NT2/D1 (cell line): ENCODE measurements around the gene SCAMP2.

Experiments
- DNase-seq: peaks from one replicate; pipeline ENCODE4 v3.0.0-alpha.2; 2011; ENCODE audit warnings: low read depth, low spot score
- H3K27me3 ChIP-seq: 2 replicates; pipeline ENCODE4 v1.6.0; 2011; ENCODE audit warnings: mild to moderate bottlenecking; ENCODE audit not compliant: insufficient read length, insufficient read depth
- H3K36me3 ChIP-seq: 2 replicates; pipeline ENCODE4 v1.6.1; 2011; ENCODE audit warnings: mild to moderate bottlenecking, low read length, mixed read lengths; ENCODE audit not compliant: insufficient read depth, insufficient read length
- H3K4me1 ChIP-seq: 2 replicates; pipeline ENCODE4 v1.5.1; 2011; ENCODE audit not compliant: insufficient read depth, insufficient read length
- H3K4me3 ChIP-seq: 2 replicates; pipeline ENCODE4 v1.5.1; 2011; ENCODE audit warnings: low read depth; ENCODE audit not compliant: insufficient read length
- H3K9ac ChIP-seq: 2 replicates; pipeline ENCODE4 v1.6.0; 2011; ENCODE audit warnings: low read depth; ENCODE audit not compliant: insufficient read length
- H3K9me3 ChIP-seq: 2 replicates; pipeline ENCODE4 v1.5.1; 2011; ENCODE audit warnings: mild to moderate bottlenecking, low read length; ENCODE audit not compliant: insufficient read depth
- SUZ12 ChIP-seq: IDR thresholded peaks from 2 replicates; pipeline ENCODE4 v1.6.1; 2011; ENCODE audit not compliant: insufficient read length, insufficient read depth; ENCODE audit errors: extremely low read depth
- YY1 ChIP-seq: IDR thresholded peaks from 2 replicates; pipeline ENCODE4 v1.6.1; 2011; ENCODE audit not compliant: insufficient read length, insufficient read depth
- ZNF274 ChIP-seq: IDR thresholded peaks from 2 replicates; pipeline ENCODE4 v1.6.1; 2011; ENCODE audit warnings: mild to moderate bottlenecking, low read depth, low read length

Gene SCAMP2

GRCh38 chr15:74906450-74907162, 33.4 kb upstream of the SCAMP2 start, which contains the start of gene FAM219B:
FAM219B (minus strand) TSS chr15:74906851; CDS start chr15:74906800, 51 bp downstream.
- Histone ChIP-seq H3K9me3 (no peaks in the 10 kb centered on the region), H3K9ac (peak within 1 kb of the TSS; percentile 96), H3K4me3 (peak within 1 kb of the TSS; percentile 86), H3K27me3 (no peaks in the 10 kb centered on the region), H3K36me3 (peaks cover 41% of the 10 kb centered on the region), H3K4me1 (peaks cover 3% of the 10 kb centered on the region)
- DNase-seq: peak; percentile 87
- no peak for TF ChIP-seq SUZ12
- peak; percentile 79 for TF ChIP-seq YY1

GRCh38 chr15:74906067-74906449, 32.9 kb upstream of the SCAMP2 start:
- TF ChIP-seq ZNF274: no peak
- no peak for TF ChIP-seq SUZ12
- TF ChIP-seq YY1: no peak
- Histone ChIP-seq H3K27me3 (no peaks in the 10 kb centered on the region), H3K9ac (peak overlapping the region; percentile 96), H3K9me3 (no peaks in the 10 kb centered on the region), H3K4me3 (peak overlapping the region; percentile 86), H3K4me1 (peaks cover 3% of the 10 kb centered on the region), H3K36me3 (peaks cover 44% of the 10 kb centered on the region)
- DNase-seq: no peak

- H3K9me3 ChIP-seq: no peaks in the 10 kb centered on the region
- no peak overlapping the region for H3K9ac ChIP-seq
- H3K27me3 ChIP-seq: no peaks in the 10 kb centered on the region
- peaks cover 3% of the 10 kb centered on the region for H3K4me1 ChIP-seq
- TF ChIP-seq YY1: no peak
- no peak for TF ChIP-seq SUZ12
- no peak for TF ChIP-seq ZNF274
- peaks cover 61% of the 10 kb centered on the region for H3K36me3 ChIP-seq
- DNase-seq: no peak
- H3K4me3 ChIP-seq: no peak overlapping the region
Measured at GRCh38 chr15:74904190-74904805, 31.1 kb upstream of the SCAMP2 start.

GRCh38 chr15:74903676-74904075, 30.5 kb upstream of the SCAMP2 start:
- no peaks in the 10 kb centered on the region for H3K9me3 ChIP-seq
- H3K36me3 ChIP-seq: peaks cover 64% of the 10 kb centered on the region
- DNase-seq: no peak
- H3K27me3 ChIP-seq: no peaks in the 10 kb centered on the region
- H3K4me3 ChIP-seq: no peak overlapping the region
- peaks cover 3% of the 10 kb centered on the region for H3K4me1 ChIP-seq
- TF ChIP-seq SUZ12 (no peak), ZNF274 (no peak), YY1 (no peak)
- H3K9ac ChIP-seq: no peak overlapping the region

- Histone ChIP-seq H3K9ac (no peak overlapping the region), H3K27me3 (no peaks in the 10 kb centered on the region), H3K4me1 (peaks cover 3% of the 10 kb centered on the region), H3K9me3 (no peaks in the 10 kb centered on the region), H3K36me3 (peaks cover 70% of the 10 kb centered on the region), H3K4me3 (no peak overlapping the region)
- DNase-seq: no peak
- no peak for TF ChIP-seq YY1
- no peak for TF ChIP-seq SUZ12
Measured at GRCh38 chr15:74902295-74903075, 29.3 kb upstream of the SCAMP2 start.

GRCh38 chr15:74901612-74902063, 28.5 kb upstream of the SCAMP2 start:
- Histone ChIP-seq H3K4me1 (peaks cover 3% of the 10 kb centered on the region), H3K27me3 (no peaks in the 10 kb centered on the region), H3K4me3 (no peak overlapping the region), H3K9me3 (no peaks in the 10 kb centered on the region), H3K9ac (no peak overlapping the region), H3K36me3 (peaks cover 78% of the 10 kb centered on the region)
- no peak for DNase-seq
- TF ChIP-seq SUZ12 (no peak), YY1 (no peak), ZNF274 (no peak)

- Histone ChIP-seq H3K9me3 (no peaks in the 10 kb centered on the region), H3K9ac (no peak overlapping the region), H3K4me1 (no peaks in the 10 kb centered on the region), H3K36me3 (peaks cover 78% of the 10 kb centered on the region), H3K4me3 (no peak overlapping the region), H3K27me3 (no peaks in the 10 kb centered on the region)
- DNase-seq: no peak
- no peak for TF ChIP-seq ZNF274
- no peak for TF ChIP-seq YY1
- no peak for TF ChIP-seq SUZ12
Measured at GRCh38 chr15:74897300-74897701, 24.1 kb upstream of the SCAMP2 start.
